Activated CD8-positive, alpha-beta memory T cell treated with anti-CD3 and anti-CD28 coated beads for 1 hour (primary cell): ENCODE measurements around the gene ZC3H12C.
"Not testable (repeated sequence)": the region's sequence is repeated elsewhere in the genome, so short reads cannot be mapped to it uniquely, and the experiment has no call there.

Experiments used
- DNase-seq, 2 donors: peaks; one replicate each; pipeline ENCODE4 v3.0.0-alpha.2; 2020; ENCODE audit warnings: low read depth in 1 of 2; ENCODE audit errors: extremely low read depth in 1 of 2

ZC3H12C gene

DNA sequence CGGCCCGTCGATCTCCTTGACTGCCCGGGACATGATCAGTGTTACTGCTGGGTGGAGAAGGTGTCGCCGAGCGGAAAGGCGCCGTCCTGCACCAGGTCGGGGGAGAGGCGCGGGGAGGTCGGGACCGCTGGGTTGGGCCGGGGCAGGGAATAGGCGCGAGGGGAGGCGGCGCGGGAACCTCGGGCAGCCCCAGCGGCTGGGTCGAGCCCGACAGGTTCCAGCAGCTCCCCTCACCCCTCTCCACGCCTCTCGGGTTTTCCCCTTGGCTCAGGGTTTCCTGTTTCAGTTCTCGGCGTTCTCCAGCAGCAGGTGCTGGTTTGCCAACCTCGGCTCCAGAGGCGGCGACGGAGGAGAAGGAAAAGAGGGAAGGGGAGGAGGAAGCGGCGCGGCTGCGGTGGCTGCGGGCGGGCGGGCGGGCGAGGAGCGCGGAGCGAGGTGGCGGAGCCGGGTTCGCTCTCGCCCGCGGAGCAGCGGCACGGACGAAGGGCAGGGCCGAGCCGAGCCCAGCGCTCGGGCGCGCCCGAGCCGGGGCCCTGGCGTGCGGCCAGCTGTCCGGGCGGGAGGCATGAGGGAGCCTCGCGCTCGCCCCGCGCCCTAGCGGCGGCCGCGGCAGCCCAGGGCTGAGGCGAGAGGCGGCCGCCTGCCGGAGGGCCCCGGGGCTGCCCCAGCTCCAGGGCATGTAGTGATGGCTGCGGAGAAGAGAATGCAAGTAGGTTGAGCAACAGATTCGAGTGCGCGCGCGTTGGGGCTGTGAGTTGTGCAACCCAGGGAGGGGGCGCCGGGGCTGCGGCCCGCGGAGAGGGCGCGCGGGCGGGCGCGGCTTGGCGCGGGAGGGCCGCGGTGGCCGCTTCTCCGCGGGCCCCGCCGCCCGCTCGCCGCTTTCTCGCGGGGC lies at the start of gene ZC3H12C:
Gene ZC3H12C, plus strand, starts transcription at position 878 of the 892 bp plus-strand sequence. CDS start 20 bp downstream, outside the sequence.
- DNase-seq, result no peak

DNA sequence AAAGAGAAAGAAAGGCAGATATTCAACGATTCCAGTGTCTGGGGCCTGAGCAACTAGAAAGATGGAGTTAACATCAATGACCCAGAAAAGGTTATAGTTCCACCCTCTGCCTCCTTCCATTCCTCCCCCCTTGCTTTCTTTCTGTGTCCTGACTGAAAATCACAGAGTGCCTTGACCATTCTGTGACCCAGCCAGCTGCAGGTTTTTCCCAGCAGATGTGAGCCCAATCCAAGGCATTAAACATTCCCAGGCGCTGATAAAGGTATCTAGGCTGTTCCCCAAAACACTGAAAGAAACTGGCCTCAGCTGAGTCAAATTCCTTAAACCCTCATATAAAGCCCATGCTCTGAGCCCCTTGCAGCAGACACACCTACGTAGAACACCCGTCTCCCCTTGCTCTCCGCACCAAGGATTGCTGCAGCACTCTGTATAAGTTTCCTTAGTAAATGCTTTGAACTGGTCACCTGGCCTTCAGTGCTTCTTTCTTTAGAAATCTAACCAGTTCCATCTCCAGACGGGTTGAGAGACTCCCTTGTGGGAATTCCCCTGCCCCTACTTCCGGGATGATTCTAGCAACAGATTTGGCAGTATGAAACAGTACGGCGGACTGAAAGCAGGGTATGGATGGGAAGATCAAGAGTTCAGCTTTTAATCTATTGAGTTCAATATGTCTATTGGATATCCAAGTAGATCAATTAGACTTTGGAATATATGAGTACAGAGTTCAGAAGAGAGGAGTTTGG lies 48.8 kb upstream of the ZC3H12C start:
- DNase-seq, result no peak

DNA sequence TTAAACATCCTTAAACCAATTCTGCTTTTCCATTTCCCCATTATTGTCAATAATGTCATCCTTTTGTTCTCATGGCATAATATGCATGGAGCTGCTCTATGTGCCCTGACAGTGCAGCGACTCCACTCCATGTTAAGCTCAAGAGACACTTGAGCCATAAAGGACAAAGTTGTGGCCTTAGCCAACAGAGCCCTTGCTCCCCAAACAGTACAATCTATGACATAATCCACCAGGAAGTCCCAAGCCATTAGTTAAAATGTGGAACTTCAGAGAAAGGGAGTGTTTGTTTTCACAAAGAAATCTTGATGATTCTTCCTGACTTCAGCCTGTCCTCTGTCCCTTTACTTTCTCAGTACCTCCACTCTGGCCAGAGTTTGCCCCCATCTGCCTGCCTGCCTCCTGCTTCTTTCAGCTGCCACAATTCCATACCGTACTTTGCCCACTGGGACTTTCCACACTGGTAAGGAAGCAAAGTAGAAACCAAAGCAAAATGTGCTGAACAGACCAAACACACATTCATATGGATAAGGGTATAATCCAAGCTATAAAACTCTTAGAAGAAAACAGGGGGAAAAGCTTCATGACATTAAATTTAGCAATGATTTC lies 46.3 kb upstream of the ZC3H12C start:
- DNase-seq, result no peak

DNA sequence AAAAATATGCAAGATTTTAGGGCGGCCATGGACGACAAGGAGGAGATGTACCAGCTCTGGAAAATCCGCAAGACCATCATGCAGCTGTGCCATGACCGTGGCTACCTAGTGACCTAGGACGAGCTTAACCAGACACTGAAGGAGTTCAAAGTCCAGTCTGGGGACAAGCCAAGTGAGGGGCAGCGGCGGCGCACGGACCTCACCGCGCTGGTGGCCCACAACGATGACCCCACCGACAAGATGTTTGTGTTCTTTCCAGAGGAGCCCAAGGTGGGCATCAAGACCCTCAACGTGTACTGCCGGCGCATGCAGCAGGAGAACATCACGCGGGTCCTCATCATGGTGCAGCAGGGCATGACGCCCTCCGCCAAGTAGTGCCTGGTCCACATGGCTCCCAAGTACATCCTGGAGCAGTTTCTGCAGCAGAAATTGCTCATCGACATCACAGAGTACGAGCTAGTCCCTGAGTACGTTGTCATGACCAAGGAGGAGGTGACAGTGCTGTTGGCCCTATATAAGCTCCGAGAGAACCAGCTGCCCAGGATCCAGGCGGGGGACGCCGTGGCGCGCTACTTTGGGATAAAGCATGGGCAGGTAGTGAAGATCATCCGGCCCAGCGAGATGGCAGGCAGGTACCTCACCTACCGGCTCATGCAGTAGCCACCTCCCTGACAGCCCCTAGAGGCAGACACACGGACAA lies 43.5 kb upstream of the ZC3H12C start:
- no peak for DNase-seq

GRCh38 chr11:110050201-110050506 lies 43.0 kb upstream of the ZC3H12C start:
- no peak for DNase-seq

GRCh38 chr11:110053848-110054414 lies 39.3 kb upstream of the ZC3H12C start:
- DNase-seq, result no peak

GRCh38 chr11:110056956-110057355 lies 36.2 kb upstream of the ZC3H12C start:
- DNase-seq, result no peak

DNA sequence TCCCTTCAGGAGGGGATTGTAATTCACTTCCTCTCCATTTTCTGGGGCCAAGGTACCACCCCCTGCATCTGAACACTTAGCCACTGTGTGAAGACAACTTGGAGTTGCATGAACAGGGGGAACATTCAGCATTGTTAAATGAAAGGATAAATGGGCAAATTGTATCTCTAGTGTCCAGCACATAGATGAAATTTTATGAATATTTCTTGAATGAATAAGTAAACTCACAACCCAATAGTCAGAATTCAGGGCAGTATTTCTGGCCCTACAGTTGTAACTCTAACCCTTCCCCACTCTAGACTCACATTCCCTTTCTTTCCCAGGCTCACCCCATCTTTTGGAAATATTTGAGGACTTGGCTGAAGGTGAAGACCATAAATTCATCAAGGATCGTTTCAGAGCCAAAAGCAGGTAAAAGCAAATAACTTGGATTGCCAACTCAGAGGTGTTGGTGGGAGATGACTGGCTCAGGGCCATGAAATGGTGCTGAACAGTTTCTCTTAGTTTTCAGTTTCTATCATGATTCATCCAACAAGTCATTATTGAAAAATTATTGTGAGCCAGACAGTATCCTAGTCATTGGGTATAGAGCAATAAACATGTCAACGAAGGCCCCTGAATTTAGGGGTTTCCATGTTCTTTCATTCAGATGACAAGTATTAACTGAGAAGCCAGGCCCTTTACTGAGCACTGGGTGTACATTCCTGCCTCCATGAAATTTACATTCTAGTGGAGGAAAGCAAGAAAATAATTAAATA lies 33.3 kb upstream of the ZC3H12C start:
- DNase-seq, result no peak

GRCh38 chr11:110061296-110061695 lies 31.9 kb upstream of the ZC3H12C start:
- DNase-seq, result no peak

- no peak for DNase-seq
Observed at GRCh38 chr11:110062247-110062646, 30.9 kb upstream of the ZC3H12C start.

GRCh38 chr11:110065189-110065588 lies 28.0 kb upstream of the ZC3H12C start:
- no peak for DNase-seq

DNA sequence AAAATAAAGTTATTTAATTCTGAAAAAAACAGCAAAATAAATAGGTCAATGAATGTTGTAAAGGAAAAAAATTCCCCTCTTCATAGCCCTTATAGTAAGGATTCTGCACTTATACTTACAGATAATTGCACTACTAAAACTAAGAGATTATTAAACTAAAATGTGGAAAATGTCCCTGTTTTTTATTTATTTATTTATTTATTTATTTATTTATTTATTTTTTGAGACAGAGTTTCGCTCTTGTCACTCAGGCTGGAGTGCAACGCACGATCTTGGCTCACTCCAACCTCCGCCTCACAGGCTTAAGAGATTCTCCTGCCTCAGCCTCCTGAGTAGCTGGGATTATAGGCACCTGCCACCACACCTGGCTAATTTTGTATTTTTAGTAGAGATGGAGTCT lies 25.2 kb upstream of the ZC3H12C start:
- not testable (repeated sequence) for DNase-seq

GRCh38 chr11:110069158-110069737 lies 23.9 kb upstream of the ZC3H12C start:
- no peak for DNase-seq

DNA sequence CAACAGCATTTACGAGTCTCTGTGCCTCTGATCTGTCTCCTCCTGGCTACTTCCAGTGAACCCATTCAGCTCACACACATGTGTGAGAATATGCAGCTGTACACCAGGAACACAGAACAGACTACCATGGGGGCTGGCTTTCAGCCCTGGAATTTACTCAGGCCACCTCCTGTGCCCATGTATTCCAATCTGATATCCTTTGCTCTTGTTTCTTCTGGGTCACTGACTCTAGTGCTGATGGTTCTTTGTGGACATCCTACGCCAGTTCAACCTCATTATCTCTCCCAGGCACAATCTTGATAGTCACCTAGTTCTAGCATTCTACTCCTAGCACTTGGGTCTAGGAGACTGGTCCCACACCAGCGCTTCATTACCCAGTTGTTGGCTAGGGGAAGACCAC lies 23.0 kb upstream of the ZC3H12C start:
- no peak for DNase-seq

DNA sequence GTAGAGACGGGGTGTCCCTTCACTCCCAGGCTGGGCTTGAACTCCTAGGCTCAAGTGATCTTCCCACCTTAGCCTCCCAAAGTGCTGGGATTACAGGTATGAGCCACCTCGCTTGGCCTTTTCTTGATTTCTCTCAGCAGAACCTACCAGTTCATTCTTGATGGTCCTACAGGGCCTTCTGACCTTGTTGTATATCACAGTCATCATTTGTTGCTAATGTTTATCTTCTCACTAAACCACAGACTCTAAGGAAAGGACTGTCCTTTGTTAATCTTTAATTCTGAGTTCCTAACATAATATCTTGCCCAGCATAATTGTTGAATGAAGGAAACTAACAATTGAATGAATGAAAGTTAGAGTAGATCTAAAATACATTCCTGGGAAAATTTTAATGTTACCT lies 22.0 kb upstream of the ZC3H12C start:
- DNase-seq, result no peak

DNA sequence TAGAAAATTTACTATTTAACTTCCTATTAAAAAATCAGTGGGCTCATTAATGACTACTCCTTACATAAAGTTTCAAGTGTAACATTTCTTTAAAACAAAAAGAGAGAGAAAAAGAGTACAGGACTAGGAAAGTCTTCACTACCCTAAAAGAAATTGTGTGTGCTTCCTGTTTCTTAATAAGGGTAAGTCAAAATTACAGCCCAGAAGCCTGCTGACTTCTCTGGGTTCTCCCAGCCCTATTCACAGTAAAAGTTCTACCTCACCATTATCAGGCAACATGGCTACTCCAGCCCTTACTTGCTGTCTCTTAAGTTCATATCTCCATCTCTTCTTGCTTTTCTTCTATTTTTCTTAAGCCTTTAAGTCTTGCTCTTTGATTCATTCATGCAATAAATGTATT lies 20.3 kb upstream of the ZC3H12C start:
- DNase-seq, result no peak

- no peak for DNase-seq
Observed at GRCh38 chr11:110074499-110074898, 18.7 kb upstream of the ZC3H12C start.

- no peak for DNase-seq
Observed at GRCh38 chr11:110075105-110075846, 17.9 kb upstream of the ZC3H12C start.

DNA sequence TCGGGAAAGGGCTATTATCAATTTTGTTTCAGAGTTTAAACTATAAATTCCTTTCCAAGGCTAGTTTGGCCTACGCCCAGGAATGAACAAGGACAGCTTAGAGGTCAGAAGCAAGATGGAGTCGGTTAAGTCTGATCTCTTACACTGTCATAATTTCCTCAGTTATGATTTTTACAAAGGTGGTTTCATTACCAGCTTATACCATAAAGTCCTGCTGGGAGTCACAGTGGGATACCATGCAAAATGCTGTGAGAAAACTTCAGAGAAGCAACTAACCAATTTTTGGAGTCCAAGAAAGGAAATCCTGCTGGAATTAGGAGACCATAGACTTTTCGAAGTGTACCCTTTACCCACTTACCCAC lies 17.4 kb upstream of the ZC3H12C start:
- DNase-seq, result no peak
